ENCODE results near the gene TNRC6C. TPM values are rescaled to one million over a fixed set of nuclear protein-coding genes. Genes with fewer than 3 reads are reported as not detected.
"Not testable (repeated sequence)": the region's sequence is repeated elsewhere in the genome, so short reads cannot be mapped to it uniquely, and the experiment has no call there.

The TNRC6C gene
- total RNA-seq, 1 donor from 2014 or later, result 64.7 TPM

GRCh38 chr17:78138204-78139060 is 179.9 kb downstream of the TNRC6C start:
- no peaks in the 10 kb centered on the region for H3K9me3 Mint-ChIP-seq (ENCODE audit: unreplicated experiment)
- H3K4me1 Mint-ChIP-seq (ENCODE audit: low read depth, unreplicated experiment), result no peaks in the 10 kb centered on the region
- TF ChIP-seq CTCF (IDR thresholded peaks at IDR 0.05; ENCODE audit: partially characterized antibody, unreplicated experiment), result no peak
- peaks cover 20% of the 10 kb centered on the region for H3K27me3 Mint-ChIP-seq (ENCODE audit: unreplicated experiment)
- peaks cover 4% of the 10 kb centered on the region for H3K36me3 Mint-ChIP-seq (ENCODE audit: unreplicated experiment)
- no peak for DNase-seq
- H3K4me3 Mint-ChIP-seq (ENCODE audit: unreplicated experiment), result no peak overlapping the region
- no peak overlapping the region for H3K27ac Mint-ChIP-seq (ENCODE audit: unreplicated experiment)

- DNase-seq; H3K36me3 Mint-ChIP-seq (ENCODE audit: unreplicated experiment); H3K4me3 Mint-ChIP-seq (ENCODE audit: unreplicated experiment); H3K4me1 Mint-ChIP-seq (ENCODE audit: low read depth, unreplicated experiment); H3K27ac Mint-ChIP-seq (ENCODE audit: unreplicated experiment); H3K9me3 Mint-ChIP-seq (ENCODE audit: unreplicated experiment): not testable (repeated sequence)
- H3K27me3 Mint-ChIP-seq (ENCODE audit: unreplicated experiment), result peaks cover 14% of the 10 kb centered on the region
These were observed 181.3 kb downstream of the TNRC6C start for GRCh38 chr17:78139861-78140168.

- H3K27ac Mint-ChIP-seq (ENCODE audit: unreplicated experiment), result no peak overlapping the region
These were observed 181.9 kb downstream of the TNRC6C start for GRCh38 chr17:78140169-78141051.

GRCh38 chr17:78141437-78142118 is 183.1 kb downstream of the TNRC6C start:
- no peaks in the 10 kb centered on the region for H3K4me1 Mint-ChIP-seq (ENCODE audit: low read depth, unreplicated experiment)
- H3K27me3 Mint-ChIP-seq (ENCODE audit: unreplicated experiment), result peaks cover 10% of the 10 kb centered on the region
- no peak overlapping the region for H3K27ac Mint-ChIP-seq (ENCODE audit: unreplicated experiment)
- H3K36me3 Mint-ChIP-seq (ENCODE audit: unreplicated experiment), result no peaks in the 10 kb centered on the region
- H3K4me3 Mint-ChIP-seq (ENCODE audit: unreplicated experiment), result no peak overlapping the region
- H3K9me3 Mint-ChIP-seq (ENCODE audit: unreplicated experiment), result no peaks in the 10 kb centered on the region
- no peak for DNase-seq
- no peak for TF ChIP-seq CTCF (IDR thresholded peaks at IDR 0.05; ENCODE audit: partially characterized antibody, unreplicated experiment)

More at GRCh38 chr17:78140169-78141051, 181.9 kb downstream of the TNRC6C start:
- no peaks in the 10 kb centered on the region for H3K4me1 Mint-ChIP-seq (ENCODE audit: low read depth, unreplicated experiment)
- H3K4me3 Mint-ChIP-seq (ENCODE audit: unreplicated experiment), result no peak overlapping the region
- no peaks in the 10 kb centered on the region for H3K9me3 Mint-ChIP-seq (ENCODE audit: unreplicated experiment)
- DNase-seq, result peak; percentile 78
- peaks cover 12% of the 10 kb centered on the region for H3K27me3 Mint-ChIP-seq (ENCODE audit: unreplicated experiment)
- no peaks in the 10 kb centered on the region for H3K36me3 Mint-ChIP-seq (ENCODE audit: unreplicated experiment)
- TF ChIP-seq CTCF (IDR thresholded peaks at IDR 0.05; ENCODE audit: partially characterized antibody, unreplicated experiment), result no peak

GRCh38 chr17:78142119-78142861 is 183.8 kb downstream of the TNRC6C start:
- H3K27me3 Mint-ChIP-seq (ENCODE audit: unreplicated experiment), result peaks cover 10% of the 10 kb centered on the region
- TF ChIP-seq CTCF (IDR thresholded peaks at IDR 0.05; ENCODE audit: partially characterized antibody, unreplicated experiment), result no peak
- H3K4me3 Mint-ChIP-seq (ENCODE audit: unreplicated experiment), result no peak overlapping the region
- no peaks in the 10 kb centered on the region for H3K9me3 Mint-ChIP-seq (ENCODE audit: unreplicated experiment)
- no peak for DNase-seq
- no peak overlapping the region for H3K27ac Mint-ChIP-seq (ENCODE audit: unreplicated experiment)
- no peaks in the 10 kb centered on the region for H3K4me1 Mint-ChIP-seq (ENCODE audit: low read depth, unreplicated experiment)
- H3K36me3 Mint-ChIP-seq (ENCODE audit: unreplicated experiment), result no peaks in the 10 kb centered on the region
